ENCODE measurements around the gene JUNB.
"Not testable (repeated sequence)": the region's sequence is repeated elsewhere in the genome, so short reads cannot be mapped to it uniquely, and the experiment has no call there.

JUNB gene

GRCh38 chr19:12802267-12803106 is 11.2 kb downstream of the JUNB start:
- in situ Hi-C loops (cut with MboI; ENCODE audit: low sequenced_read_pairs), result no loop called here

GRCh38 chr19:12804051-12804450 is 12.8 kb downstream of the JUNB start:
- in situ Hi-C loops (cut with MboI; ENCODE audit: low sequenced_read_pairs), result no loop called here

- in situ Hi-C loops (cut with MboI; ENCODE audit: low sequenced_read_pairs), result no loop called here
These were observed 15.2 kb downstream of the JUNB start, which contains the start of gene RNASEH2A for GRCh38 chr19:12806242-12807081. RNASEH2A (plus strand) TSS chr19:12806584; CDS start chr19:12806674, 90 bp downstream.

- in situ Hi-C loops (cut with MboI; ENCODE audit: low sequenced_read_pairs), result no loop called here
These were observed 23.8 kb downstream of the JUNB start for GRCh38 chr19:12815088-12815487.

GRCh38 chr19:12817188-12817587 is 25.9 kb downstream of the JUNB start:
- in situ Hi-C loops (cut with MboI; ENCODE audit: low sequenced_read_pairs), result not testable (repeated sequence)

- in situ Hi-C loops (cut with MboI; ENCODE audit: low sequenced_read_pairs), result not testable (repeated sequence)
These were observed 26.5 kb downstream of the JUNB start for GRCh38 chr19:12817810-12818209.

GRCh38 chr19:12821761-12822160 is 30.5 kb downstream of the JUNB start:
- in situ Hi-C loops (cut with MboI; ENCODE audit: low sequenced_read_pairs), result no loop called here

- in situ Hi-C loops (cut with MboI; ENCODE audit: low sequenced_read_pairs), result no loop called here
These were observed 34.2 kb downstream of the JUNB start for GRCh38 chr19:12825254-12826131.

- in situ Hi-C loops (cut with MboI; ENCODE audit: low sequenced_read_pairs), result no loop called here
These were observed 37.2 kb downstream of the JUNB start for GRCh38 chr19:12828494-12828893.

- in situ Hi-C loops (cut with MboI; ENCODE audit: low sequenced_read_pairs), result no loop called here
These were observed 42.1 kb downstream of the JUNB start for GRCh38 chr19:12833418-12833737.

GRCh38 chr19:12833738-12834565 is 42.7 kb downstream of the JUNB start:
- in situ Hi-C loops (cut with MboI; ENCODE audit: low sequenced_read_pairs), result no loop called here

- in situ Hi-C loops (cut with MboI; ENCODE audit: low sequenced_read_pairs), result no loop called here
These were observed 43.3 kb downstream of the JUNB start, which contains the start of gene RTBDN for GRCh38 chr19:12834566-12834943. RTBDN (minus strand) TSS chr19:12834579; CDS start chr19:12829979, 4,600 bp downstream.

- in situ Hi-C loops (cut with MboI; ENCODE audit: low sequenced_read_pairs), result no loop called here
These were observed 43.9 kb downstream of the JUNB start for GRCh38 chr19:12834976-12835757.

- in situ Hi-C loops (cut with MboI; ENCODE audit: low sequenced_read_pairs), result no loop called here
These were observed 45.2 kb downstream of the JUNB start for GRCh38 chr19:12836529-12836863.

- in situ Hi-C loops (cut with MboI; ENCODE audit: low sequenced_read_pairs), result no loop called here
These were observed 45.9 kb downstream of the JUNB start for GRCh38 chr19:12837225-12837624.

GRCh38 chr19:12838182-12838885 is 47.0 kb downstream of the JUNB start, which contains the start of gene MAST1:
MAST1 (plus strand) TSS chr19:12838515; CDS start chr19:12838573, 58 bp downstream.
- in situ Hi-C loops (cut with MboI; ENCODE audit: low sequenced_read_pairs), result no loop called here

- in situ Hi-C loops (cut with MboI; ENCODE audit: low sequenced_read_pairs), result no loop called here
These were observed 47.8 kb downstream of the JUNB start for GRCh38 chr19:12838886-12839756.

Measured in HL-60/S4 treated with phorbol 12-myristate 13-acetate at 8.2 ng/mL for 4 days and 3 days (cell line).